ENCODE data around the gene KRT23.

KRT23 gene

GRCh38 chr17:40912486-40913210, 24.8 kb downstream of the KRT23 start:
- no peak for DNase-seq (ENCODE audit: low read depth, low spot score)
- Histone ChIP-seq H3K9me3 (ENCODE audit: control insufficient read depth, insufficient read depth, low read length) (no peaks in the 10 kb centered on the region), H3K27ac (ENCODE audit: low read length) (no peak overlapping the region), H3K36me3 (ENCODE audit: control insufficient read depth, insufficient read depth, low read length) (no peaks in the 10 kb centered on the region), H3K27me3 (ENCODE audit: control insufficient read depth, insufficient read depth, low read length) (no peaks in the 10 kb centered on the region), H3K4me3 (ENCODE audit: low read length) (no peak overlapping the region), H3K4me1 (ENCODE audit: control insufficient read depth, insufficient read depth, low read length) (peaks cover 1% of the 10 kb centered on the region; the same call in 1 of the 2 replicates)
- no CpG with 5 or more reads among the region's 13 CpGs for WGBS (ENCODE audit: insufficient coverage, insufficient read length)

DNA sequence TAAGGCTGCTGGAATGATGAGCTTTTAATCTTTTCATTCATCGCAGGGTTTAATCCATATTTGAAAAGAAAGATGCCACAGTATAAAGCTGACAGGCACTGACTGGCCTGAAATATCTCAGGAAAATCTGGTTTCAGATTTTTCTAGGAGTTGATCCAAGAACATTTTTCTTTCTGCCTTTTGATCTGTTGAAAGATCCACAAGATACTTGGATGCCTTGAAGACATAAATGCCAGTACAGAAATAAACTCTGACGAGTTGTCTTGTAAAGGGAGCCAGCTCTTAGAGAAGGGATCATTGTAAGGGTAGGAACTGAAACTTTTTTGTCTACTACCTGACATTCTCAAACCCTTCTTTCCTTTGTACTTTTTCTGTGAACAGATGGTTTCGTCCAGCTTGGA, 27.0 kb downstream of the KRT23 start:
- Histone ChIP-seq H3K4me1 (ENCODE audit: control insufficient read depth, insufficient read depth, low read length) (peaks cover 1% of the 10 kb centered on the region; the same call in 1 of the 2 replicates), H3K27ac (ENCODE audit: low read length) (no peak overlapping the region), H3K9me3 (ENCODE audit: control insufficient read depth, insufficient read depth, low read length) (no peaks in the 10 kb centered on the region), H3K4me3 (ENCODE audit: low read length) (no peak overlapping the region), H3K36me3 (ENCODE audit: control insufficient read depth, insufficient read depth, low read length) (no peaks in the 10 kb centered on the region), H3K27me3 (ENCODE audit: control insufficient read depth, insufficient read depth, low read length) (no peaks in the 10 kb centered on the region)
- DNase-seq (ENCODE audit: low read depth, low spot score) = no peak
- no CpG with 5 or more reads among the region's 3 CpGs for WGBS (ENCODE audit: insufficient coverage, insufficient read length)

GRCh38 chr17:40909755-40910154, 27.7 kb downstream of the KRT23 start:
- WGBS (ENCODE audit: insufficient coverage, insufficient read length) = no CpG with 5 or more reads among the region's 4 CpGs
- DNase-seq (ENCODE audit: low read depth, low spot score) = no peak
- no peak overlapping the region for H3K27ac ChIP-seq (ENCODE audit: low read length)
- no peaks in the 10 kb centered on the region for H3K36me3 ChIP-seq (ENCODE audit: control insufficient read depth, insufficient read depth, low read length)
- no peaks in the 10 kb centered on the region for H3K27me3 ChIP-seq (ENCODE audit: control insufficient read depth, insufficient read depth, low read length)
- no peaks in the 10 kb centered on the region for H3K9me3 ChIP-seq (ENCODE audit: control insufficient read depth, insufficient read depth, low read length)
- no peak overlapping the region for H3K4me3 ChIP-seq (ENCODE audit: low read length)
- peaks cover 2% of the 10 kb centered on the region; the same call in 1 of the 2 replicates for H3K4me1 ChIP-seq (ENCODE audit: control insufficient read depth, insufficient read depth, low read length)

DNA sequence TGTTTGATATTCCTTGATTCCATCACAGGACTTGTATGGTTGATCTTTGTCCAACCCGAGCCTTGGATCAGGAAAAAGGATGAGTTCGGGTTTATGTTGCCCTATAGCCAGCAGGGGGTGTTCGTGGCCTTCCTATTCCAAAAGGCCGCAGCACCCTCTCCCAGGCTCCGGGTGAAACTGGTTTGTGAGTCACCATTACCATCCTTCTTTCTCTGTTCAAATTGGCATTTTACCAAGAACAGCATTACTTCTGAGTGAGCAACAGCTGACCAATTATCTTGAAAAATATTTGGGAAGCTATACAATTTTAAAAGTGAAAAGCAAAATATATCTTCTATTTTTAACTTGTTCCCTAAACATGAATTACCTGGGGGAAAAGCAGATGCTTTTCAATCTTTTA, 28.1 kb downstream of the KRT23 start:
- Histone ChIP-seq H3K9me3 (ENCODE audit: control insufficient read depth, insufficient read depth, low read length) (no peaks in the 10 kb centered on the region), H3K36me3 (ENCODE audit: control insufficient read depth, insufficient read depth, low read length) (no peaks in the 10 kb centered on the region), H3K27ac (ENCODE audit: low read length) (no peak overlapping the region), H3K27me3 (ENCODE audit: control insufficient read depth, insufficient read depth, low read length) (no peaks in the 10 kb centered on the region), H3K4me1 (ENCODE audit: control insufficient read depth, insufficient read depth, low read length) (peaks cover 3% of the 10 kb centered on the region; the same call in 1 of the 2 replicates), H3K4me3 (ENCODE audit: low read length) (no peak overlapping the region)
- no CpG with 5 or more reads among the region's 5 CpGs for WGBS (ENCODE audit: insufficient coverage, insufficient read length)
- peak; percentile 37 for DNase-seq (ENCODE audit: low read depth, low spot score)

- Histone ChIP-seq H3K36me3 (ENCODE audit: control insufficient read depth, insufficient read depth, low read length) (no peaks in the 10 kb centered on the region), H3K4me3 (ENCODE audit: low read length) (no peak overlapping the region), H3K4me1 (ENCODE audit: control insufficient read depth, insufficient read depth, low read length) (peaks cover 3% of the 10 kb centered on the region; the same call in 1 of the 2 replicates), H3K27ac (ENCODE audit: low read length) (no peak overlapping the region), H3K9me3 (ENCODE audit: control insufficient read depth, insufficient read depth, low read length) (no peaks in the 10 kb centered on the region), H3K27me3 (ENCODE audit: control insufficient read depth, insufficient read depth, low read length) (no peaks in the 10 kb centered on the region)
- WGBS (ENCODE audit: insufficient coverage, insufficient read length) = no CpG with 5 or more reads among the region's 4 CpGs
- DNase-seq (ENCODE audit: low read depth, low spot score) = no peak
These were observed 30.8 kb downstream of the KRT23 start for GRCh38 chr17:40906613-40907012.

GRCh38 chr17:40905370-40905769, 32.1 kb downstream of the KRT23 start:
- no peaks in the 10 kb centered on the region for H3K27me3 ChIP-seq (ENCODE audit: control insufficient read depth, insufficient read depth, low read length)
- H3K4me1 ChIP-seq (ENCODE audit: control insufficient read depth, insufficient read depth, low read length) = peaks cover 3% of the 10 kb centered on the region; the same call in 1 of the 2 replicates
- H3K4me3 ChIP-seq (ENCODE audit: low read length) = no peak overlapping the region
- no peaks in the 10 kb centered on the region; the same call in 1 of the 2 replicates for H3K9me3 ChIP-seq (ENCODE audit: control insufficient read depth, insufficient read depth, low read length)
- H3K36me3 ChIP-seq (ENCODE audit: control insufficient read depth, insufficient read depth, low read length) = no peaks in the 10 kb centered on the region
- no peak overlapping the region for H3K27ac ChIP-seq (ENCODE audit: low read length)
- WGBS (ENCODE audit: insufficient coverage, insufficient read length) = no CpG with 5 or more reads among the region's 5 CpGs
- no peak for DNase-seq (ENCODE audit: low read depth, low spot score)

- Histone ChIP-seq H3K36me3 (ENCODE audit: control insufficient read depth, insufficient read depth, low read length) (no peaks in the 10 kb centered on the region), H3K9me3 (ENCODE audit: control insufficient read depth, insufficient read depth, low read length) (no peaks in the 10 kb centered on the region; the same call in 1 of the 2 replicates), H3K4me1 (ENCODE audit: control insufficient read depth, insufficient read depth, low read length) (peaks cover 2% of the 10 kb centered on the region; the same call in 1 of the 2 replicates), H3K27me3 (ENCODE audit: control insufficient read depth, insufficient read depth, low read length) (no peaks in the 10 kb centered on the region), H3K4me3 (ENCODE audit: low read length) (no peak overlapping the region), H3K27ac (ENCODE audit: low read length) (no peak overlapping the region)
- WGBS (ENCODE audit: insufficient coverage, insufficient read length) = no CpG with 5 or more reads among the region's 12 CpGs
- DNase-seq (ENCODE audit: low read depth, low spot score) = no peak
These were observed 34.2 kb downstream of the KRT23 start for GRCh38 chr17:40903129-40903847.

- WGBS (ENCODE audit: insufficient coverage, insufficient read length) = no CpG with 5 or more reads among the region's 4 CpGs
- Histone ChIP-seq H3K4me3 (ENCODE audit: low read length) (no peak overlapping the region), H3K9me3 (ENCODE audit: control insufficient read depth, insufficient read depth, low read length) (no peaks in the 10 kb centered on the region; the same call in 1 of the 2 replicates), H3K36me3 (ENCODE audit: control insufficient read depth, insufficient read depth, low read length) (no peaks in the 10 kb centered on the region), H3K4me1 (ENCODE audit: control insufficient read depth, insufficient read depth, low read length) (peaks cover 2% of the 10 kb centered on the region; the same call in 1 of the 2 replicates), H3K27ac (ENCODE audit: low read length) (no peak overlapping the region), H3K27me3 (ENCODE audit: control insufficient read depth, insufficient read depth, low read length) (no peaks in the 10 kb centered on the region)
- no peak for DNase-seq (ENCODE audit: low read depth, low spot score)
These were observed 34.9 kb downstream of the KRT23 start for GRCh38 chr17:40902498-40902897.

DNA sequence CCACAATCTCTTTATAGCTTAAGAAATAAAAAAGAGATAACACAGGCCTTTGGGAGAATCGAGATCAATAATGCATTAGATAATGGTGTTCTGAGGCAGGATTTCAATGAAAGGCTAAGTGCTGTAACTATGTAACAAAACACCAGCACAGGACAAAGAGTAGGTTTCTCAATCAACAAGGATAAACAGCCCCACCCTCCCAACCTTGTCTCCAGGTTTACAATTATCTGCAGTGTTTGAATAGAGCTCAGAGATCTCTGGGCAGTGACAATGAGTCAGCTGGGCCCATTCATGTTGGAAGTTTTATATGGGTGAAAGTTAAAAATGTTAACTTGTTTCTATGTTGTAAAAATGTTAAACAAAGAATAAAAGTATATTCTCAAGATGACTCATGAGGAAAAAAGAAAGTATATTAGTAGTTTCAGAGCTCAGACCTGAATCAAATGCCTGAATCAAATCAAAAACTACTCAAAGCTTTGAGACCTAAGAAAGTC, 35.4 kb downstream of the KRT23 start:
- WGBS (ENCODE audit: insufficient coverage, insufficient read length) = no CpG with 5 or more reads among the region's 1 CpG
- peaks cover 2% of the 10 kb centered on the region; the same call in 1 of the 2 replicates for H3K4me1 ChIP-seq (ENCODE audit: control insufficient read depth, insufficient read depth, low read length)
- DNase-seq (ENCODE audit: low read depth, low spot score) = no peak
- no peaks in the 10 kb centered on the region for H3K27me3 ChIP-seq (ENCODE audit: control insufficient read depth, insufficient read depth, low read length)
- H3K4me3 ChIP-seq (ENCODE audit: low read length) = no peak overlapping the region
- H3K36me3 ChIP-seq (ENCODE audit: control insufficient read depth, insufficient read depth, low read length) = no peaks in the 10 kb centered on the region
- no peaks in the 10 kb centered on the region; the same call in 1 of the 2 replicates for H3K9me3 ChIP-seq (ENCODE audit: control insufficient read depth, insufficient read depth, low read length)
- H3K27ac ChIP-seq (ENCODE audit: low read length) = no peak overlapping the region

GRCh38 chr17:40900809-40901356, 36.6 kb downstream of the KRT23 start:
- H3K27ac ChIP-seq (ENCODE audit: low read length) = no peak overlapping the region
- no peak for DNase-seq (ENCODE audit: low read depth, low spot score)
- no peak overlapping the region for H3K4me3 ChIP-seq (ENCODE audit: low read length)
- no peaks in the 10 kb centered on the region; the same call in 1 of the 2 replicates for H3K9me3 ChIP-seq (ENCODE audit: control insufficient read depth, insufficient read depth, low read length)
- no peaks in the 10 kb centered on the region for H3K27me3 ChIP-seq (ENCODE audit: control insufficient read depth, insufficient read depth, low read length)
- no CpG with 5 or more reads among the region's 5 CpGs for WGBS (ENCODE audit: insufficient coverage, insufficient read length)
- peaks cover 2% of the 10 kb centered on the region; the same call in 1 of the 2 replicates for H3K4me1 ChIP-seq (ENCODE audit: control insufficient read depth, insufficient read depth, low read length)
- no peaks in the 10 kb centered on the region for H3K36me3 ChIP-seq (ENCODE audit: control insufficient read depth, insufficient read depth, low read length)

All from iPS DF 6.9 (cell line).